Measurements from ENCODE around the gene AMDHD2. TPM values are rescaled to one million over a fixed set of nuclear protein-coding genes. Genes with fewer than 3 reads are reported as not detected.

AMDHD2 gene
- total RNA-seq, 2 experiments from 2014 or later = 51.8 to 59.7 TPM

DNA sequence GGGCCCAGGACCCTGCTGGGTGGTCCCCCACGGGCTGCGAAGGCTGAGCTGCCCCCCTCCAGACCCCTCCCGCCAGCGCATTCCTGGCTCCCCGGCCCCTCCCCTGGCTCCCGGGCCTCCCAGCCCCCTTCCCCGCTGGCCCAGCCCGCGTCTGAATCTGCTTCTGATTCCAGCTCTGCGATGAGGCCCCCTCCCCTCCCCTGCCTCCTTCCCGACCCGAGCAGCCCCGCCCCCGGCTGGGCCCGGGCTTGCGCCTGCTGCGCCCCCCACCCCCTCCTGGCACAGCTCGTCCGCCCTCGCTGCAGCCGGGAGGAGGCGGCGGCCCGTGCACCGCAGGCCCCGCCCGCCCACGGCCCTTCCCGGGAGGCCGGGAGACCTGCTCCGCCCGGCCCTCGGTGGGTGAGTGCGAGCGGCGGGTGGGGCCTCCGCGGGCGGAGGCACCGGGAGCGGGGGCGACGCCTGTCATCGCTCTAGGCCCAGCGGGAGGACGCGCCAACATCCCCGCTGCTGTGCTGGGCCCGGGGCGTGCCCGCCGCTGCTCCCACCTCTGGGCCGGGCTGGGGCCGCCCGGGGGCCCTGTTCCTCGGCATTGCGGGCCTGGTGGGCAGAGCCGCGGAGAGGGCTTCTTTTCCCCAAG, 49.0 kb upstream of the AMDHD2 start, which contains the start of gene NTN3:
NTN3 (plus strand) TSS at position 282 of the 637 bp plus-strand sequence. CDS start 405 bp downstream, outside the sequence.
- Histone ChIP-seq H3K9me2 (ENCODE audit: insufficient read depth, low read length) (no peaks in the 10 kb centered on the region), H3K79me2 (ENCODE audit: insufficient read depth, low read depth, low read length) (peaks cover 6% of the 10 kb centered on the region; the same call in 1 of the 2 replicates), H4K20me1 (ENCODE audit: insufficient read depth, low read length) (peaks cover 5% of the 10 kb centered on the region; the same call in 1 of the 2 replicates), H3K4me3 (ENCODE audit: low read depth, low read length, poor library complexity, severe bottlenecking) (peak within 1 kb of the TSS; percentile 60), H2AFZ (ENCODE audit: low read length) (no peak within 1 kb of the TSS), H3K4me1 (ENCODE audit: insufficient read depth, low read length, poor library complexity, severe bottlenecking) (peaks cover 78% of the 10 kb centered on the region), H3K36me3 (ENCODE audit: insufficient read depth, low read length) (no peaks in the 10 kb centered on the region), H3K27ac (ENCODE audit: low read depth, low read length, poor library complexity, severe bottlenecking) (peak within 1 kb of the TSS; percentile 89), H3K4me2 (ENCODE audit: low read length) (peak within 1 kb of the TSS; percentile 91), H3K9me3 (ENCODE audit: low read length) (no peaks in the 10 kb centered on the region)
- intact Hi-C loops (cut with micrococcal nuclease; ENCODE audit: unreplicated experiment) = no loop called here
- DNase-seq (ENCODE audit: low spot score) = peak; percentile 62
- CTCF ChIA-PET (ENCODE audit: unreplicated experiment) = no interaction called here
- POLR2A ChIA-PET = interaction anchor here (1.0 to 1.9 kb wide), 2 partner anchors 11 to 30 kb away, joined by 3 to 11 read pairs; partner anchors contain the start of gene TEDC2
- TF ChIP-seq, protein P1, sequence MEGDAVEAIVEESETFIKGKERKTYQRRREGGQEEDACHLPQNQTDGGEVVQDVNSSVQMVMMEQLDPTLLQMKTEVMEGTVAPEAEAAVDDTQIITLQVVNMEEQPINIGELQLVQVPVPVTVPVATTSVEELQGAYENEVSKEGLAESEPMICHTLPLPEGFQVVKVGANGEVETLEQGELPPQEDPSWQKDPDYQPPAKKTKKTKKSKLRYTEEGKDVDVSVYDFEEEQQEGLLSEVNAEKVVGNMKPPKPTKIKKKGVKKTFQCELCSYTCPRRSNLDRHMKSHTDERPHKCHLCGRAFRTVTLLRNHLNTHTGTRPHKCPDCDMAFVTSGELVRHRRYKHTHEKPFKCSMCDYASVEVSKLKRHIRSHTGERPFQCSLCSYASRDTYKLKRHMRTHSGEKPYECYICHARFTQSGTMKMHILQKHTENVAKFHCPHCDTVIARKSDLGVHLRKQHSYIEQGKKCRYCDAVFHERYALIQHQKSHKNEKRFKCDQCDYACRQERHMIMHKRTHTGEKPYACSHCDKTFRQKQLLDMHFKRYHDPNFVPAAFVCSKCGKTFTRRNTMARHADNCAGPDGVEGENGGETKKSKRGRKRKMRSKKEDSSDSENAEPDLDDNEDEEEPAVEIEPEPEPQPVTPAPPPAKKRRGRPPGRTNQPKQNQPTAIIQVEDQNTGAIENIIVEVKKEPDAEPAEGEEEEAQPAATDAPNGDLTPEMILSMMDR (conservative IDR thresholded peaks at IDR 0.05; ENCODE audit: low read length) = no peak
- TF ChIP-seq EZH2phosphoT487 (IDR thresholded peaks at IDR 0.05; ENCODE audit: borderline replicate concordance, low read depth, low read length) = no peak
- BruUV-seq (replicated peaks) = no TSS peak

DNA sequence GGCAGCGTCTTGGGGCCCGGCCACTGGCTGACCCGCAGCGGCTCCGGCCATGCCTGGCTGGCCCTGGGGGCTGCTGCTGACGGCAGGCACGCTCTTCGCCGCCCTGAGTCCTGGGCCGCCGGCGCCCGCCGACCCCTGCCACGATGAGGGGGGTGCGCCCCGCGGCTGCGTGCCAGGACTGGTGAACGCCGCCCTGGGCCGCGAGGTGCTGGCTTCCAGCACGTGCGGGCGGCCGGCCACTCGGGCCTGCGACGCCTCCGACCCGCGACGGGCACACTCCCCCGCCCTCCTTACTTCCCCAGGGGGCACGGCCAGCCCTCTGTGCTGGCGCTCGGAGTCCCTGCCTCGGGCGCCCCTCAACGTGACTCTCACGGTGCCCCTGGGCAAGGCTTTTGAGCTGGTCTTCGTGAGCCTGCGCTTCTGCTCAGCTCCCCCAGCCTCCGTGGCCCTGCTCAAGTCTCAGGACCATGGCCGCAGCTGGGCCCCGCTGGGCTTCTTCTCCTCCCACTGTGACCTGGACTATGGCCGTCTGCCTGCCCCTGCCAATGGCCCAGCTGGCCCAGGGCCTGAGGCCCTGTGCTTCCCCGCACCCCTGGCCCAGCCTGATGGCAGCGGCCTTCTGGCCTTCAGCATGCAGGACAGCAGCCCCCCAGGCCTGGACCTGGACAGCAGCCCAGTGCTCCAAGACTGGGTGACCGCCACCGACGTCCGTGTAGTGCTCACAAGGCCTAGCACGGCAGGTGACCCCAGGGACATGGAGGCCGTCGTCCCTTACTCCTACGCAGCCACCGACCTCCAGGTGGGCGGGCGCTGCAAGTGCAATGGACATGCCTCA, 48.3 kb upstream of the AMDHD2 start:
- Histone ChIP-seq H3K9me3 (ENCODE audit: low read length) (no peaks in the 10 kb centered on the region), H3K27ac (ENCODE audit: low read depth, low read length, poor library complexity, severe bottlenecking) (peak overlapping the region; percentile 89), H3K4me3 (ENCODE audit: low read depth, low read length, poor library complexity, severe bottlenecking) (peak overlapping the region; percentile 60), H3K79me2 (ENCODE audit: insufficient read depth, low read depth, low read length) (peaks cover 13% of the 10 kb centered on the region; the same call in 1 of the 2 replicates), H3K9me2 (ENCODE audit: insufficient read depth, low read length) (no peaks in the 10 kb centered on the region), H3K36me3 (ENCODE audit: insufficient read depth, low read length) (peaks cover 2% of the 10 kb centered on the region; the same call in 1 of the 2 replicates), H3K4me1 (ENCODE audit: insufficient read depth, low read length, poor library complexity, severe bottlenecking) (peaks cover 80% of the 10 kb centered on the region), H3K4me2 (ENCODE audit: low read length) (peak overlapping the region; percentile 91), H2AFZ (ENCODE audit: low read length) (no peak overlapping the region), H4K20me1 (ENCODE audit: insufficient read depth, low read length) (peaks cover 9% of the 10 kb centered on the region; the same call in 1 of the 2 replicates)
- TF ChIP-seq EZH2phosphoT487 (IDR thresholded peaks at IDR 0.05; ENCODE audit: borderline replicate concordance, low read depth, low read length) = no peak
- TF ChIP-seq, protein P1 (conservative IDR thresholded peaks at IDR 0.05; ENCODE audit: low read length) = no peak
- POLR2A ChIA-PET = interaction anchor here (1.9 kb wide), 1 partner anchor 12 kb away, joined by 11 read pairs; the partner anchor contains the start of gene TEDC2
- BruUV-seq (replicated peaks) = no TSS peak
- no peak for DNase-seq (ENCODE audit: low spot score)
- intact Hi-C loops (cut with micrococcal nuclease; ENCODE audit: unreplicated experiment) = no loop called here
- CTCF ChIA-PET (ENCODE audit: unreplicated experiment) = no interaction called here
